ENCODE results near the gene NOTCH1.
"Not testable (repeated sequence)": the region's sequence is repeated elsewhere in the genome, so short reads cannot be mapped to it uniquely, and the experiment has no call there.

The NOTCH1 gene

GRCh38 chr9:136578915-136579649, 33.2 kb upstream of the NOTCH1 start:
- no peak overlapping the region for H3K4me3 Mint-ChIP-seq

DNA sequence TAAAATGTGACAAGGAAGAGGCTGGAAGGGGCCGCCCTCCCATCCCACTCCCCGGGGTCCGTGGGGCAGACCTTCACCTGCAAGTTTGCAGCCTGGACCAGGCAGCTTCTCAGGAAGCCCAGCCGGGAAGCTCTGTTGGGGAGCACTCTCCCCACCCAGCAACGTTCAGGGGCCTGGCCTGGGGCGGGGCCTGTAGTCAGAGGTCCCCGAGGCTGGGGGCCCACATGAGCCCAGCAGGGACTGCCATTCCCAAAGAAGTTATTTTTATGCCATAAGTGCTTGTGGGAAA, 32.7 kb upstream of the NOTCH1 start:
- Mint-ChIP-seq H3K4me3 (no peak overlapping the region), H3K36me3 (ENCODE audit: low read depth) (no peaks in the 10 kb centered on the region), H3K27me3 (ENCODE audit: low read depth) (peaks cover 5% of the 10 kb centered on the region), H3K27ac (peak overlapping the region in 1 of 3 experiments; percentile 86), H3K4me1 (peaks cover 23% of the 10 kb centered on the region), H3K9me3 (no peaks in the 10 kb centered on the region)
- TF ChIP-seq, protein P1, sequence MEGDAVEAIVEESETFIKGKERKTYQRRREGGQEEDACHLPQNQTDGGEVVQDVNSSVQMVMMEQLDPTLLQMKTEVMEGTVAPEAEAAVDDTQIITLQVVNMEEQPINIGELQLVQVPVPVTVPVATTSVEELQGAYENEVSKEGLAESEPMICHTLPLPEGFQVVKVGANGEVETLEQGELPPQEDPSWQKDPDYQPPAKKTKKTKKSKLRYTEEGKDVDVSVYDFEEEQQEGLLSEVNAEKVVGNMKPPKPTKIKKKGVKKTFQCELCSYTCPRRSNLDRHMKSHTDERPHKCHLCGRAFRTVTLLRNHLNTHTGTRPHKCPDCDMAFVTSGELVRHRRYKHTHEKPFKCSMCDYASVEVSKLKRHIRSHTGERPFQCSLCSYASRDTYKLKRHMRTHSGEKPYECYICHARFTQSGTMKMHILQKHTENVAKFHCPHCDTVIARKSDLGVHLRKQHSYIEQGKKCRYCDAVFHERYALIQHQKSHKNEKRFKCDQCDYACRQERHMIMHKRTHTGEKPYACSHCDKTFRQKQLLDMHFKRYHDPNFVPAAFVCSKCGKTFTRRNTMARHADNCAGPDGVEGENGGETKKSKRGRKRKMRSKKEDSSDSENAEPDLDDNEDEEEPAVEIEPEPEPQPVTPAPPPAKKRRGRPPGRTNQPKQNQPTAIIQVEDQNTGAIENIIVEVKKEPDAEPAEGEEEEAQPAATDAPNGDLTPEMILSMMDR (IDR thresholded peaks at IDR 0.05; ENCODE audit: unreplicated experiment in 3 of 3), result no peak

More at GRCh38 chr9:136578915-136579649, 33.2 kb upstream of the NOTCH1 start:
- H3K9me3 Mint-ChIP-seq, result no peaks in the 10 kb centered on the region
- peaks cover 5% of the 10 kb centered on the region for H3K27me3 Mint-ChIP-seq (ENCODE audit: low read depth)
- H3K36me3 Mint-ChIP-seq (ENCODE audit: low read depth), result no peaks in the 10 kb centered on the region
- TF ChIP-seq, protein P1 (IDR thresholded peaks at IDR 0.05; ENCODE audit: unreplicated experiment in 3 of 3), result no peak
- peak overlapping the region in 2 of 3 experiments; percentile 35 to 63 for H3K27ac Mint-ChIP-seq
- H3K4me1 Mint-ChIP-seq, result peaks cover 19% of the 10 kb centered on the region

DNA sequence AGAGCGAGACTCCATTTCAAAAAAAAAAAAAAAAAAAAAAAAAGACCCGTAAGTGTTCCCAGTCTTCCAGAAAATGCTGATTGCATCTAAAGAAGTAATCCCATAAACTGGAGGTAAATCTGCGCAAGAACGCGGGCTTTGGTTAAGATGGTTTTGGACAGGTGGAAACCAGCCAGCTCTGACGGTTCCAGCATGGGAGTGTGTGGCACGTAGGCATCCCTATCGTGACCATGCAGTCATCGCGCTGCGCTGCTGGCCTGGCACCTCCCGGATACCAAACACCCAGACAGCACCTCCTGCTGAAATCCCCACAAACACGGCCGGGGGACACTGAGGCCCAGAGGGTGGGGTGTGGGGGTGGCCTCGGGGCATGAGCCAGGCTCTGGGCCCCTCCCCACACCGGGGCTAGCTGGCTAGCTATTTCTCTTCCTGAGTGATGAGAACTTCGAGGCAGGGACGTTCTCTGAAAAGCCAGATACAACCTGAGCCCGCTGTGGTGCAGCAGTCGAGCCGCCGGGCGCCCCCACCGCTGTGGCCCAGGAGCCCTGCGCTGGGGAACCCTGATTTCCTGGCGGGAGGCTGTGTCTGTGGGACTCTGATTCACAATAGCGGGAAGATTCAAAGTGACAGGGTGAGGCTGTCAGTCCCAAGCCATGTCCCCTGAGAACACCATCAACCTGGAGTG, 32.2 kb upstream of the NOTCH1 start:
- no peaks in the 10 kb centered on the region for H3K9me3 Mint-ChIP-seq
- H3K4me1 Mint-ChIP-seq, result peaks cover 26% of the 10 kb centered on the region
- H3K27me3 Mint-ChIP-seq (ENCODE audit: low read depth), result peaks cover 5% of the 10 kb centered on the region
- TF ChIP-seq, protein P1 (IDR thresholded peaks at IDR 0.05; ENCODE audit: unreplicated experiment in 3 of 3), result no peak
- no peak overlapping the region for H3K4me3 Mint-ChIP-seq
- no peaks in the 10 kb centered on the region for H3K36me3 Mint-ChIP-seq (ENCODE audit: low read depth)
- peak overlapping the region in 1 of 3 experiments; percentile 86 for H3K27ac Mint-ChIP-seq

DNA sequence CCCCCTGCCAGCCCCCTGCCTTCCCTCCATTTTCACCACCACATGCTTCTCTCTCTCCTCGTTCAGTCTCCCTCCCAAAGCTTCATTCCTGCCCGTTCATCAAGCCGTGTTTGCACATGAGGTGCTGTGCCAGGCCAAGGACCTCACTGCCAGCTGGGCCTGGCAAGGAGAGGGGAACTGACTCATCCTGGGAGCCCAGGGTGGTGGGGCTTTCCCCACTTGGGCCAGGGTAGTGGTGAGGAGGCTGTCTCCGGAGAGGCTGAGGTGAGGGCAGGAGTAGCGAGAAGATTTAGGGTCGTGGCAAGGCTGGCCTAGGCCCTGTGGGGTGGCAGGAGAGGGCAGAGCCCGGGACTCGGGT, 30.4 kb upstream of the NOTCH1 start:
- TF ChIP-seq, protein P1 (IDR thresholded peaks at IDR 0.05; ENCODE audit: unreplicated experiment in 3 of 3), result no peak
- Mint-ChIP-seq H3K36me3 (ENCODE audit: low read depth) (no peaks in the 10 kb centered on the region), H3K9me3 (no peaks in the 10 kb centered on the region), H3K27ac (peak overlapping the region in 1 of 3 experiments; percentile 62), H3K27me3 (ENCODE audit: low read depth) (peaks cover 5% of the 10 kb centered on the region), H3K4me1 (peaks cover 43% of the 10 kb centered on the region), H3K4me3 (no peak overlapping the region)

DNA sequence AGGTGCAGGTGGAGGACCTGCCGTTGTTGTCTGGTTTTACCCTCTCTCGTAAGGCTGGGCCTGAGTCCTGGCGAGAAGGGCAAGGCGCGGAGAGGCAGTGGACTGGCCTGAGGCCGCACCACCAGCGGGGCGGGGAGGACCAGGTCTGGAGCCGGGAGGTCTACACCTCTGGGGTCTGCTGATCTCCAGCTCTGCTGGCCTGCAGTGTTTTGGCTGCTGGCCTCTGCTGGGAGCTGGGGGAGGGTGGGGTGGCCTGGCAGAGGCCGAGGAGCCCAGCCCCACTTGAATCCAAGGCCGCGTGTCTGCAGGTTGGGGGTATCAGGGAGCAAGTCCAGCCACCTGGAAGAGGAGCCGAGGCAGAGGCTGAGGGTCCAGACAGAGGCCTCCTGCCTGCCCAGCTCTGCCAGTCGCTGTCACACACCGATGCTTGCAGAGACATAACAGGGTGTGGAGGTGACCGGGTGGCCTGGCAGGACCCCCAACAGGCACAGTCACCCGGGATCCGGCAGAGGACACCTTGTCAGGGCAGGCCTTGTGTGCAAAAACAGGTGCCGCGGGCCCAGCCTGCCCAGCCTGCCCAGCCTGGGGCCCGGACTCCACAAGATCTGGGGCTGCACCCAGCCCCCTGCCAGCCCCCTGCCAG, 29.9 kb upstream of the NOTCH1 start:
- Mint-ChIP-seq H3K4me3 (no peak overlapping the region), H3K9me3 (no peaks in the 10 kb centered on the region), H3K36me3 (ENCODE audit: low read depth) (no peaks in the 10 kb centered on the region), H3K27me3 (ENCODE audit: low read depth) (peaks cover 5% of the 10 kb centered on the region), H3K27ac (peak overlapping the region in 2 of 3 experiments; percentile 62 to 87), H3K4me1 (peaks cover 47% of the 10 kb centered on the region)
- TF ChIP-seq, protein P1 (IDR thresholded peaks at IDR 0.05; ENCODE audit: unreplicated experiment in 3 of 3), result no peak

GRCh38 chr9:136574606-136575005, 28.8 kb upstream of the NOTCH1 start:
- not testable (repeated sequence) for H3K36me3 Mint-ChIP-seq (ENCODE audit: low read depth); H3K27me3 Mint-ChIP-seq (ENCODE audit: low read depth); H3K4me3 Mint-ChIP-seq; H3K9me3 Mint-ChIP-seq
- Mint-ChIP-seq H3K27ac (peak overlapping the region in 2 of 3 experiments; percentile 81 to 87), H3K4me1 (peaks cover 47% of the 10 kb centered on the region)

Data from nephron (organoid).